ENCODE data around the gene MOCS3. TPM values are rescaled to one million over a fixed set of nuclear protein-coding genes. Genes with fewer than 3 reads are reported as not detected.

The MOCS3 gene
- total RNA-seq, 1 experiment from 2014 or later, result 5.5 TPM

GRCh38 chr20:50918403-50918802 lies 40.2 kb upstream of the MOCS3 start:
- Histone ChIP-seq H3K27me3 (ENCODE audit: low read length) (no peaks in the 10 kb centered on the region), H3K9me3 (ENCODE audit: low read length) (no peaks in the 10 kb centered on the region), H3K36me3 (ENCODE audit: insufficient read depth, low read length) (peaks cover 54% of the 10 kb centered on the region), H3K9ac (ENCODE audit: low read length) (peak overlapping the region; percentile 1; the same call in 1 of the 2 replicates), H3K79me2 (ENCODE audit: low read length) (peaks cover 97% of the 10 kb centered on the region), H2AFZ (ENCODE audit: low read length) (no peak overlapping the region), H3K4me1 (ENCODE audit: low read length) (peaks cover 99% of the 10 kb centered on the region), H3K9me2 (replicated peaks; ENCODE audit: insufficient read depth, low read length) (no peaks in the 10 kb centered on the region), H3K27ac (ENCODE audit: low read length) (peak overlapping the region; percentile 90), H3K4me3 (ENCODE audit: low read length) (peak overlapping the region; percentile 48; the same call in 1 of the 2 replicates), H3K4me2 (ENCODE audit: low read depth, low read length, poor library complexity, severe bottlenecking) (peak overlapping the region; percentile 70), H4K20me1 (ENCODE audit: insufficient read depth, low read depth, low read length) (peaks cover 82% of the 10 kb centered on the region)
- no peak for DNase-seq

GRCh38 chr20:50919567-50919966 lies 39.1 kb upstream of the MOCS3 start:
- Histone ChIP-seq H3K79me2 (ENCODE audit: low read length) (peaks cover 97% of the 10 kb centered on the region), H3K9ac (ENCODE audit: low read length) (no peak overlapping the region), H3K27me3 (ENCODE audit: low read length) (no peaks in the 10 kb centered on the region), H3K36me3 (ENCODE audit: insufficient read depth, low read length) (peaks cover 54% of the 10 kb centered on the region), H4K20me1 (ENCODE audit: insufficient read depth, low read depth, low read length) (peaks cover 83% of the 10 kb centered on the region), H2AFZ (ENCODE audit: low read length) (no peak overlapping the region), H3K4me2 (ENCODE audit: low read depth, low read length, poor library complexity, severe bottlenecking) (peak overlapping the region; percentile 21), H3K9me3 (ENCODE audit: low read length) (no peaks in the 10 kb centered on the region), H3K4me1 (ENCODE audit: low read length) (peaks cover 99% of the 10 kb centered on the region), H3K4me3 (ENCODE audit: low read length) (0 out of 2 replicates have a peak overlapping the region, but pooled peaks have one; percentile 19), H3K27ac (ENCODE audit: low read length) (peak overlapping the region; percentile 47), H3K9me2 (replicated peaks; ENCODE audit: insufficient read depth, low read length) (no peaks in the 10 kb centered on the region)
- DNase-seq, result no peak

GRCh38 chr20:50920997-50921396 lies 37.6 kb upstream of the MOCS3 start:
- H3K79me2 ChIP-seq (ENCODE audit: low read length), result peaks cover 97% of the 10 kb centered on the region
- H3K9me2 ChIP-seq (replicated peaks; ENCODE audit: insufficient read depth, low read length), result no peaks in the 10 kb centered on the region
- H3K27me3 ChIP-seq (ENCODE audit: low read length), result no peaks in the 10 kb centered on the region
- H2AFZ ChIP-seq (ENCODE audit: low read length), result no peak overlapping the region
- no peaks in the 10 kb centered on the region for H3K9me3 ChIP-seq (ENCODE audit: low read length)
- H3K4me1 ChIP-seq (ENCODE audit: low read length), result peaks cover 99% of the 10 kb centered on the region
- no peak for DNase-seq
- H3K36me3 ChIP-seq (ENCODE audit: insufficient read depth, low read length), result peaks cover 65% of the 10 kb centered on the region
- peaks cover 89% of the 10 kb centered on the region for H4K20me1 ChIP-seq (ENCODE audit: insufficient read depth, low read depth, low read length)
- H3K4me3 ChIP-seq (ENCODE audit: low read length), result no peak overlapping the region
- peak overlapping the region; percentile 26 for H3K4me2 ChIP-seq (ENCODE audit: low read depth, low read length, poor library complexity, severe bottlenecking)
- peak overlapping the region; percentile 68 for H3K27ac ChIP-seq (ENCODE audit: low read length)
- peak overlapping the region; percentile 8; the same call in 1 of the 2 replicates for H3K9ac ChIP-seq (ENCODE audit: low read length)

GRCh38 chr20:50921803-50922501 lies 36.7 kb upstream of the MOCS3 start:
- no peaks in the 10 kb centered on the region for H3K9me3 ChIP-seq (ENCODE audit: low read length)
- no peak overlapping the region for H2AFZ ChIP-seq (ENCODE audit: low read length)
- H3K27me3 ChIP-seq (ENCODE audit: low read length), result no peaks in the 10 kb centered on the region
- H3K9ac ChIP-seq (ENCODE audit: low read length), result no peak overlapping the region
- peak overlapping the region; percentile 68 for H3K27ac ChIP-seq (ENCODE audit: low read length)
- peaks cover 87% of the 10 kb centered on the region for H4K20me1 ChIP-seq (ENCODE audit: insufficient read depth, low read depth, low read length)
- peaks cover 99% of the 10 kb centered on the region for H3K4me1 ChIP-seq (ENCODE audit: low read length)
- H3K79me2 ChIP-seq (ENCODE audit: low read length), result peaks cover 97% of the 10 kb centered on the region
- peaks cover 65% of the 10 kb centered on the region for H3K36me3 ChIP-seq (ENCODE audit: insufficient read depth, low read length)
- H3K9me2 ChIP-seq (replicated peaks; ENCODE audit: insufficient read depth, low read length), result no peaks in the 10 kb centered on the region
- DNase-seq, result no peak
- H3K4me3 ChIP-seq (ENCODE audit: low read length), result no peak overlapping the region
- peak overlapping the region; percentile 26 for H3K4me2 ChIP-seq (ENCODE audit: low read depth, low read length, poor library complexity, severe bottlenecking)

- Histone ChIP-seq H3K9me2 (replicated peaks; ENCODE audit: insufficient read depth, low read length) (no peaks in the 10 kb centered on the region), H4K20me1 (ENCODE audit: insufficient read depth, low read depth, low read length) (peaks cover 89% of the 10 kb centered on the region), H3K4me3 (ENCODE audit: low read length) (no peak overlapping the region), H3K9ac (ENCODE audit: low read length) (no peak overlapping the region), H3K27ac (ENCODE audit: low read length) (peak overlapping the region; percentile 12), H3K27me3 (ENCODE audit: low read length) (no peaks in the 10 kb centered on the region), H3K79me2 (ENCODE audit: low read length) (peaks cover 99% of the 10 kb centered on the region), H3K9me3 (ENCODE audit: low read length) (no peaks in the 10 kb centered on the region), H3K36me3 (ENCODE audit: insufficient read depth, low read length) (peaks cover 76% of the 10 kb centered on the region), H3K4me1 (ENCODE audit: low read length) (peaks cover 98% of the 10 kb centered on the region), H3K4me2 (ENCODE audit: low read depth, low read length, poor library complexity, severe bottlenecking) (peak overlapping the region; percentile 13), H2AFZ (ENCODE audit: low read length) (no peak overlapping the region)
- no peak for DNase-seq
Measured at GRCh38 chr20:50924261-50924920, 34.2 kb upstream of the MOCS3 start.

- H3K4me2 ChIP-seq (ENCODE audit: low read depth, low read length, poor library complexity, severe bottlenecking), result peak overlapping the region; percentile 91
- no peak for DNase-seq
- no peak overlapping the region for H3K9ac ChIP-seq (ENCODE audit: low read length)
- H3K4me3 ChIP-seq (ENCODE audit: low read length), result no peak overlapping the region
- no peaks in the 10 kb centered on the region for H3K9me2 ChIP-seq (replicated peaks; ENCODE audit: insufficient read depth, low read length)
- peaks cover 89% of the 10 kb centered on the region for H3K79me2 ChIP-seq (ENCODE audit: low read length)
- H3K27me3 ChIP-seq (ENCODE audit: low read length), result no peaks in the 10 kb centered on the region
- no peak overlapping the region for H2AFZ ChIP-seq (ENCODE audit: low read length)
- peaks cover 74% of the 10 kb centered on the region for H4K20me1 ChIP-seq (ENCODE audit: insufficient read depth, low read depth, low read length)
- peaks cover 60% of the 10 kb centered on the region for H3K36me3 ChIP-seq (ENCODE audit: insufficient read depth, low read length)
- H3K4me1 ChIP-seq (ENCODE audit: low read length), result peaks cover 83% of the 10 kb centered on the region
- H3K27ac ChIP-seq (ENCODE audit: low read length), result peak overlapping the region; percentile 94
- no peaks in the 10 kb centered on the region for H3K9me3 ChIP-seq (ENCODE audit: low read length)
Measured at GRCh38 chr20:50926530-50926929, 32.1 kb upstream of the MOCS3 start.

GRCh38 chr20:50928469-50928868 lies 30.1 kb upstream of the MOCS3 start:
- no peaks in the 10 kb centered on the region for H3K9me2 ChIP-seq (replicated peaks; ENCODE audit: insufficient read depth, low read length)
- peaks cover 81% of the 10 kb centered on the region for H3K4me1 ChIP-seq (ENCODE audit: low read length)
- no peaks in the 10 kb centered on the region for H3K27me3 ChIP-seq (ENCODE audit: low read length)
- H3K9me3 ChIP-seq (ENCODE audit: low read length), result no peaks in the 10 kb centered on the region
- H3K9ac ChIP-seq (ENCODE audit: low read length), result peak overlapping the region; percentile 95
- DNase-seq, result no peak
- peak overlapping the region; percentile 89 for H3K4me3 ChIP-seq (ENCODE audit: low read length)
- H3K4me2 ChIP-seq (ENCODE audit: low read depth, low read length, poor library complexity, severe bottlenecking), result peak overlapping the region; percentile 91
- H4K20me1 ChIP-seq (ENCODE audit: insufficient read depth, low read depth, low read length), result peaks cover 54% of the 10 kb centered on the region
- H3K27ac ChIP-seq (ENCODE audit: low read length), result peak overlapping the region; percentile 94
- peaks cover 70% of the 10 kb centered on the region for H3K79me2 ChIP-seq (ENCODE audit: low read length)
- peaks cover 59% of the 10 kb centered on the region for H3K36me3 ChIP-seq (ENCODE audit: insufficient read depth, low read length)
- no peak overlapping the region for H2AFZ ChIP-seq (ENCODE audit: low read length)
